Mesenchymal stem cell (in vitro differentiated cells and primary cell): ENCODE measurements around the gene CHM.
"Not testable (repeated sequence)": the region's sequence is repeated elsewhere in the genome, so short reads cannot be mapped to it uniquely, and the experiment has no call there.

Experiments used
- DNase-seq: peaks from one replicate; pipeline ENCODE4 v3.0.0-alpha.2; 2013
- H2AFZ ChIP-seq: one replicate; pipeline ENCODE4 v1.6.1; 2013; ENCODE audit warnings: low read depth, mild to moderate bottlenecking, control low read depth, inconsistent platforms, low read length, moderate library complexity
- H2AK5ac ChIP-seq: 2 replicates; pipeline ENCODE4 v1.6.1; 2013; ENCODE audit warnings: low read length, moderate library complexity, mild to moderate bottlenecking, inconsistent platforms; ENCODE audit not compliant: severe bottlenecking
- H2BK120ac ChIP-seq: one replicate; pipeline ENCODE4 v1.6.1; 2013; ENCODE audit warnings: low read depth, mild to moderate bottlenecking, inconsistent platforms, low read length, moderate library complexity
- H2BK12ac ChIP-seq, 2 experiments: one replicate each; pipeline ENCODE4 v1.6.1; 2013; ENCODE audit warnings: inconsistent platforms in 2 of 2, low read length in 2 of 2, mild to moderate bottlenecking in 2 of 2, moderate library complexity in 2 of 2, control low read depth in 1 of 2
- H2BK15ac ChIP-seq: one replicate; pipeline ENCODE4 v1.6.1; 2013; ENCODE audit warnings: mild to moderate bottlenecking, low read depth, inconsistent platforms; ENCODE audit not compliant: poor library complexity, severe bottlenecking
- H2BK5ac ChIP-seq: 2 replicates; pipeline ENCODE4 v1.6.1; 2013; ENCODE audit warnings: low read depth, mild to moderate bottlenecking, low read length, control low read depth, inconsistent platforms; ENCODE audit not compliant: poor library complexity, severe bottlenecking
- H3K14ac ChIP-seq, 2 experiments: one replicate each; pipeline ENCODE4 v1.6.1; 2013; ENCODE audit warnings: inconsistent platforms in 2 of 2, low read length in 2 of 2, control low read depth in 1 of 2, mild to moderate bottlenecking in 1 of 2, moderate library complexity in 1 of 2
- H3K18ac ChIP-seq, 2 experiments: one replicate each; pipeline ENCODE4 v1.6.1; 2013; ENCODE audit warnings: inconsistent platforms in 2 of 2, low read length in 2 of 2, control low read depth in 1 of 2, low read depth in 1 of 2, mild to moderate bottlenecking in 1 of 2
- H3K23ac ChIP-seq, 2 experiments: one replicate each; pipeline ENCODE4 v1.6.1; 2013; ENCODE audit warnings: inconsistent platforms in 2 of 2, low read length in 2 of 2, mild to moderate bottlenecking in 2 of 2, moderate library complexity in 2 of 2, control low read depth in 1 of 2
- H3K27ac ChIP-seq: 2 replicates; pipeline ENCODE4 v1.5.1; 2013; ENCODE audit warnings: mild to moderate bottlenecking, moderate library complexity, low read length, control low read depth, inconsistent platforms; ENCODE audit not compliant: poor library complexity, severe bottlenecking
- H3K27me3 ChIP-seq, 2 experiments: 2 replicates each; pipeline versions ENCODE4 v1.6.1 to v1.7.0; 2013; ENCODE audit warnings: low read length in 2 of 2, mild to moderate bottlenecking in 2 of 2, moderate library complexity in 2 of 2, control low read depth in 1 of 2, inconsistent platforms in 1 of 2; ENCODE audit not compliant: control insufficient read depth in 1 of 2, insufficient read depth in 1 of 2
- H3K36me3 ChIP-seq, 2 experiments: 2 replicates each; pipeline versions ENCODE4 v1.6.1 to v1.7.0; 2013; ENCODE audit warnings: low read length in 2 of 2, control low read depth in 1 of 2, inconsistent platforms in 1 of 2, low read depth in 1 of 2, mild to moderate bottlenecking in 1 of 2; ENCODE audit not compliant: insufficient read depth in 2 of 2, control insufficient read depth in 1 of 2
- H3K4ac ChIP-seq, 2 experiments: one replicate each; pipeline ENCODE4 v1.6.1; 2013; ENCODE audit warnings: inconsistent platforms in 2 of 2, low read length in 2 of 2, mild to moderate bottlenecking in 2 of 2, moderate library complexity in 2 of 2, control low read depth in 1 of 2, low read depth in 1 of 2
- H3K4me1 ChIP-seq: 2 replicates; pipeline ENCODE4 v1.6.1; 2013; ENCODE audit warnings: low read depth, low read length, control low read depth; ENCODE audit not compliant: control insufficient read depth, insufficient read depth
- H3K4me2 ChIP-seq: 2 replicates; pipeline ENCODE4 v1.6.1; 2013; ENCODE audit warnings: low read length, mild to moderate bottlenecking, inconsistent platforms; ENCODE audit not compliant: poor library complexity, severe bottlenecking
- H3K4me3 ChIP-seq, 2 experiments: 2 replicates each; pipeline versions ENCODE4 v1.5.1 to v1.7.0; 2013; ENCODE audit warnings: low read length in 2 of 2, mild to moderate bottlenecking in 2 of 2, control low read depth in 1 of 2, low read depth in 1 of 2; ENCODE audit not compliant: insufficient read depth in 1 of 2
- H3K79me1 ChIP-seq: replicated peaks from 2 replicates; pipeline ENCODE4 v1.6.1; 2013; ENCODE audit warnings: mild to moderate bottlenecking, control low read depth, low read length, inconsistent platforms; ENCODE audit not compliant: poor library complexity, severe bottlenecking
- H3K9ac ChIP-seq: 2 replicates; pipeline ENCODE4 v1.7.0; 2013; ENCODE audit warnings: mild to moderate bottlenecking, low read length, moderate library complexity
- H3K9me3 ChIP-seq: 2 replicates; pipeline ENCODE4 v1.7.0; 2013; ENCODE audit warnings: mild to moderate bottlenecking, low read length; ENCODE audit not compliant: control insufficient read depth
- H4K8ac ChIP-seq: one replicate; pipeline ENCODE4 v1.6.1; 2013; ENCODE audit warnings: inconsistent platforms, mild to moderate bottlenecking, low read length, moderate library complexity
- H4K91ac ChIP-seq: one replicate; pipeline ENCODE4 v1.6.1; 2013; ENCODE audit warnings: mild to moderate bottlenecking, low read length, inconsistent platforms
- whole genome bisulfite sequencing: methylation state at CpG from one replicate; pipeline ENCODE4 v1.1.7; 2013; ENCODE audit warnings: mixed read lengths; 5-methylcytosine and 5-hydroxymethylcytosine counted together

CHM gene

GRCh38 chrX:85980286-85980685 lies 67.1 kb downstream of the CHM start:
- Histone ChIP-seq H3K23ac (no peak overlapping the region), H3K14ac (no peak overlapping the region), H3K18ac (no peak overlapping the region), H3K4me1 (no peaks in the 10 kb centered on the region), H3K4ac (no peak overlapping the region), H3K27ac (no peak overlapping the region), H4K91ac (no peak overlapping the region), H3K9ac (no peak overlapping the region), H3K9me3 (no peaks in the 10 kb centered on the region), H3K4me3 (no peak overlapping the region), H2BK15ac (no peak overlapping the region), H3K4me2 (no peak overlapping the region), H2BK120ac (no peak overlapping the region), H3K79me1 (peaks cover 2% of the 10 kb centered on the region), H2AK5ac (no peak overlapping the region), H3K36me3 (peaks cover 0 to 39% of the 10 kb centered on the region in 2 experiments), H3K27me3 (no peaks in the 10 kb centered on the region), H2BK5ac (no peak overlapping the region), H2BK12ac (no peak overlapping the region), H4K8ac (no peak overlapping the region), H2AFZ (no peak overlapping the region)
- no CpG with 5 or more reads among the region's 1 CpG for WGBS
- no peak for DNase-seq

GRCh38 chrX:85977218-85977617 lies 70.1 kb downstream of the CHM start:
- no peaks in the 10 kb centered on the region for H3K9me3 ChIP-seq
- H2BK12ac ChIP-seq: no peak overlapping the region
- no peak overlapping the region for H3K14ac ChIP-seq
- H3K36me3 ChIP-seq: peaks cover 0 to 44% of the 10 kb centered on the region in 2 experiments
- no peak for DNase-seq
- H2AK5ac ChIP-seq: no peak overlapping the region
- no peaks in the 10 kb centered on the region for H3K79me1 ChIP-seq
- no peak overlapping the region for H2BK5ac ChIP-seq
- whole genome bisulfite sequencing: 100% methylated on average over 2 of the region's 3 CpGs
- H3K4ac ChIP-seq: no peak overlapping the region
- no peaks in the 10 kb centered on the region for H3K27me3 ChIP-seq
- no peaks in the 10 kb centered on the region for H3K4me1 ChIP-seq
- no peak overlapping the region for H4K8ac ChIP-seq
- no peak overlapping the region for H2AFZ ChIP-seq
- no peak overlapping the region for H4K91ac ChIP-seq
- no peak overlapping the region for H3K9ac ChIP-seq
- H3K4me2 ChIP-seq: no peak overlapping the region
- H3K27ac ChIP-seq: no peak overlapping the region
- no peak overlapping the region for H3K4me3 ChIP-seq
- no peak overlapping the region for H3K23ac ChIP-seq
- no peak overlapping the region for H3K18ac ChIP-seq
- no peak overlapping the region for H2BK120ac ChIP-seq
- no peak overlapping the region for H2BK15ac ChIP-seq

DNA sequence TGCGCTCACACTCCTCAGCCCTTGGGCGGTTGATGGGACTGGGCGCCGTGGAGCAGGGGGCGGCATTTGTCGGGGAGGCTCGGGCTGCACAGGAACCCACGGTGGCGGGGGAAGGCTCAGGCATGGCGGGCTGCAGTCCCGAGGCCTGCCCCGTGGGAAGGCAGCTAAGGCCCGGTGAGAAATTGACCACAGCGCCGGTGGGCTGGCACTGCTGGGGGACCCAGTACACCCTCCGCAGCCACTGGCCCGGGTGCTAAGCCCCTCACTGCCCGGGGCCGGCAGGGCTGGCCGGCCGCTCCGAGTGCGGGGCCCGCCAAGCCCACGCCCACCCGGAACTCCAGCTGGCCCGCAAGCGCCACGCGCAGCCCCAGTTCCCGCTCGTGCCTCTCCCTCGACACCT lies 75.0 kb downstream of the CHM start:
- not testable (repeated sequence) for H3K4me2 ChIP-seq, DNase-seq, H3K18ac ChIP-seq, H4K8ac ChIP-seq, H3K9ac ChIP-seq, H3K27me3 ChIP-seq, H3K27ac ChIP-seq, H3K9me3 ChIP-seq, H2BK120ac ChIP-seq, H2BK5ac ChIP-seq, H3K4me1 ChIP-seq, H3K79me1 ChIP-seq, H3K4me3 ChIP-seq, H2BK15ac ChIP-seq, H4K91ac ChIP-seq, H2BK12ac ChIP-seq, H3K14ac ChIP-seq, H3K4ac ChIP-seq, H2AK5ac ChIP-seq, H3K23ac ChIP-seq, H2AFZ ChIP-seq
- over 99% methylated on average over 13 of the region's 33 CpGs for WGBS
- peaks cover 0 to 40% of the 10 kb centered on the region in 2 experiments for H3K36me3 ChIP-seq

- no peak for DNase-seq
- H2BK5ac ChIP-seq: no peak overlapping the region
- H2BK120ac ChIP-seq: no peak overlapping the region
- no peak overlapping the region for H3K23ac ChIP-seq
- H3K4me3 ChIP-seq: no peak overlapping the region
- no peak overlapping the region for H3K27ac ChIP-seq
- peaks cover 0 to 21% of the 10 kb centered on the region in 2 experiments for H3K36me3 ChIP-seq
- H2AK5ac ChIP-seq: no peak overlapping the region
- no peaks in the 10 kb centered on the region for H3K27me3 ChIP-seq
- no peak overlapping the region for H3K4me2 ChIP-seq
- no peaks in the 10 kb centered on the region for H3K9me3 ChIP-seq
- no peak overlapping the region for H2BK12ac ChIP-seq
- H3K9ac ChIP-seq: no peak overlapping the region
- H3K4ac ChIP-seq: no peak overlapping the region
- no peak overlapping the region for H4K91ac ChIP-seq
- WGBS: 94% methylated on average over 2 of the region's 2 CpGs
- no peak overlapping the region for H4K8ac ChIP-seq
- H2BK15ac ChIP-seq: no peak overlapping the region
- H3K18ac ChIP-seq: no peak overlapping the region
- no peak overlapping the region for H2AFZ ChIP-seq
- no peaks in the 10 kb centered on the region for H3K79me1 ChIP-seq
- H3K14ac ChIP-seq: no peak overlapping the region
- H3K4me1 ChIP-seq: no peaks in the 10 kb centered on the region
These were observed 82.6 kb downstream of the CHM start for GRCh38 chrX:85964744-85965143.
